ENCODE data around the gene MARCKSL1. TPM values are rescaled to one million over a fixed set of nuclear protein-coding genes. Genes with fewer than 3 reads are reported as not detected.

Gene MARCKSL1
- total and polyA plus RNA-seq, 2 of the 13 experiments (the other 11 are each of a cell fraction or from before 2014, with no cell fraction given), result 81.9 to 155 TPM

GRCh38 chr1:32311709-32312393 lies 24.2 kb downstream of the MARCKSL1 start (continued):
- no peak for TF ChIP-seq FLYWCH1 (CRISPR knock-in tag; IDR thresholded peaks at IDR 0.05)
- no peak for TF ChIP-seq PCBP1 (IDR thresholded peaks at IDR 0.05; ENCODE audit: borderline replicate concordance, low read depth, low read length)
- no peak for TF ChIP-seq ZFP36 (IDR thresholded peaks at IDR 0.05; ENCODE audit: borderline replicate concordance, low read depth, low read length, partially characterized antibody)
- peak; percentile 47 for TF ChIP-seq MED1 (CRISPR knock-in tag; IDR thresholded peaks at IDR 0.05)
- TF ChIP-seq SRSF9 (IDR thresholded peaks at IDR 0.05; ENCODE audit: borderline replicate concordance, insufficient read depth, low read depth, low read length, poor library complexity, severe bottlenecking), result no peak
- TF ChIP-seq TP53 (CRISPR knock-in tag; conservative IDR thresholded peaks at IDR 0.05), result no peak
- no peak for TF ChIP-seq ZMAT3 (CRISPR knock-in tag; conservative IDR thresholded peaks at IDR 0.05)
- TF ChIP-seq ZNF552 (CRISPR knock-in tag; IDR thresholded peaks at IDR 0.05; ENCODE audit: borderline replicate concordance), result no peak
- TF ChIP-seq ZNF660 (CRISPR knock-in tag; IDR thresholded peaks at IDR 0.05; ENCODE audit: borderline replicate concordance, low read depth), result no peak
- no peak for TF ChIP-seq ZNF563 (CRISPR knock-in tag; IDR thresholded peaks at IDR 0.05)
- TF ChIP-seq, protein P1, sequence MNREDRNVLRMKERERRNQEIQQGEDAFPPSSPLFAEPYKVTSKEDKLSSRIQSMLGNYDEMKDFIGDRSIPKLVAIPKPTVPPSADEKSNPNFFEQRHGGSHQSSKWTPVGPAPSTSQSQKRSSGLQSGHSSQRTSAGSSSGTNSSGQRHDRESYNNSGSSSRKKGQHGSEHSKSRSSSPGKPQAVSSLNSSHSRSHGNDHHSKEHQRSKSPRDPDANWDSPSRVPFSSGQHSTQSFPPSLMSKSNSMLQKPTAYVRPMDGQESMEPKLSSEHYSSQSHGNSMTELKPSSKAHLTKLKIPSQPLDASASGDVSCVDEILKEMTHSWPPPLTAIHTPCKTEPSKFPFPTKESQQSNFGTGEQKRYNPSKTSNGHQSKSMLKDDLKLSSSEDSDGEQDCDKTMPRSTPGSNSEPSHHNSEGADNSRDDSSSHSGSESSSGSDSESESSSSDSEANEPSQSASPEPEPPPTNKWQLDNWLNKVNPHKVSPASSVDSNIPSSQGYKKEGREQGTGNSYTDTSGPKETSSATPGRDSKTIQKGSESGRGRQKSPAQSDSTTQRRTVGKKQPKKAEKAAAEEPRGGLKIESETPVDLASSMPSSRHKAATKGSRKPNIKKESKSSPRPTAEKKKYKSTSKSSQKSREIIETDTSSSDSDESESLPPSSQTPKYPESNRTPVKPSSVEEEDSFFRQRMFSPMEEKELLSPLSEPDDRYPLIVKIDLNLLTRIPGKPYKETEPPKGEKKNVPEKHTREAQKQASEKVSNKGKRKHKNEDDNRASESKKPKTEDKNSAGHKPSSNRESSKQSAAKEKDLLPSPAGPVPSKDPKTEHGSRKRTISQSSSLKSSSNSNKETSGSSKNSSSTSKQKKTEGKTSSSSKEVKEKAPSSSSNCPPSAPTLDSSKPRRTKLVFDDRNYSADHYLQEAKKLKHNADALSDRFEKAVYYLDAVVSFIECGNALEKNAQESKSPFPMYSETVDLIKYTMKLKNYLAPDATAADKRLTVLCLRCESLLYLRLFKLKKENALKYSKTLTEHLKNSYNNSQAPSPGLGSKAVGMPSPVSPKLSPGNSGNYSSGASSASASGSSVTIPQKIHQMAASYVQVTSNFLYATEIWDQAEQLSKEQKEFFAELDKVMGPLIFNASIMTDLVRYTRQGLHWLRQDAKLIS (CRISPR knock-in tag; IDR thresholded peaks at IDR 0.05), result no peak
- no peak for TF ChIP-seq TRAFD1 (CRISPR knock-in tag; IDR thresholded peaks at IDR 0.05; ENCODE audit: borderline replicate concordance)
- no peak for TF ChIP-seq SOX13 (IDR thresholded peaks at IDR 0.05)
- TF ChIP-seq SOX13 (CRISPR knock-in tag; conservative IDR thresholded peaks at IDR 0.05 in 1 of 2, IDR thresholded peaks at IDR 0.05 in 1 of 2), result no peak
- TF ChIP-seq ARHGAP35 (CRISPR knock-in tag; IDR thresholded peaks at IDR 0.05; ENCODE audit: borderline replicate concordance), result no peak
- TF ChIP-seq ZNF335 (CRISPR knock-in tag; IDR thresholded peaks at IDR 0.05), result no peak
- no peak for TF ChIP-seq ZNF776 (CRISPR knock-in tag; IDR thresholded peaks at IDR 0.05)
- TF ChIP-seq, protein P2, sequence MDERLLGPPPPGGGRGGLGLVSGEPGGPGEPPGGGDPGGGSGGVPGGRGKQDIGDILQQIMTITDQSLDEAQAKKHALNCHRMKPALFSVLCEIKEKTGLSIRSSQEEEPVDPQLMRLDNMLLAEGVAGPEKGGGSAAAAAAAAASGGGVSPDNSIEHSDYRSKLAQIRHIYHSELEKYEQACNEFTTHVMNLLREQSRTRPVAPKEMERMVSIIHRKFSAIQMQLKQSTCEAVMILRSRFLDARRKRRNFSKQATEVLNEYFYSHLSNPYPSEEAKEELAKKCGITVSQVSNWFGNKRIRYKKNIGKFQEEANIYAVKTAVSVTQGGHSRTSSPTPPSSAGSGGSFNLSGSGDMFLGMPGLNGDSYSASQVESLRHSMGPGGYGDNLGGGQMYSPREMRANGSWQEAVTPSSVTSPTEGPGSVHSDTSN (CRISPR knock-in tag; IDR thresholded peaks at IDR 0.05), result no peak
- no peak for TF ChIP-seq CBX5 (CRISPR knock-in tag; IDR thresholded peaks at IDR 0.05; ENCODE audit: borderline replicate concordance)
- TF ChIP-seq NCOA2 (CRISPR knock-in tag; IDR thresholded peaks at IDR 0.05), result 0 out of 2 replicates have a peak, but pooled peaks have one; percentile 28
- TF ChIP-seq TGIF2 (CRISPR knock-in tag; IDR thresholded peaks at IDR 0.05), result no peak
- no peak for TF ChIP-seq CTCF (CRISPR knock-in tag; IDR thresholded peaks at IDR 0.05)

All from HepG2 (cell line).